RPMI7951 (cell line): Measurements from ENCODE around the gene CRYBG3. TPM values are rescaled to one million over a fixed set of nuclear protein-coding genes. Genes with fewer than 3 reads are reported as not detected.
"Not testable (repeated sequence)": the region's sequence is repeated elsewhere in the genome, so short reads cannot be mapped to it uniquely, and the experiment has no call there.

Experiments used
- DNase-seq: peaks from one replicate; pipeline ENCODE4 v3.0.0-alpha.2; 2012; ENCODE audit warnings: low read depth
- total RNA-seq: library from RNA; depleted of rRNA; stranded (reverse); fragments of >200 nt; shearing (Covaris generic); gene quantifications from 2 replicates; pipeline ENCODE4 v1.2.3, GENCODE V29; 2014

CRYBG3 gene
- total RNA-seq, 1 experiment from 2014 or later = 16.7 TPM

GRCh38 chr3:97896547-97896946 is 74.7 kb downstream of the CRYBG3 start:
- DNase-seq = peak; percentile 6

DNA sequence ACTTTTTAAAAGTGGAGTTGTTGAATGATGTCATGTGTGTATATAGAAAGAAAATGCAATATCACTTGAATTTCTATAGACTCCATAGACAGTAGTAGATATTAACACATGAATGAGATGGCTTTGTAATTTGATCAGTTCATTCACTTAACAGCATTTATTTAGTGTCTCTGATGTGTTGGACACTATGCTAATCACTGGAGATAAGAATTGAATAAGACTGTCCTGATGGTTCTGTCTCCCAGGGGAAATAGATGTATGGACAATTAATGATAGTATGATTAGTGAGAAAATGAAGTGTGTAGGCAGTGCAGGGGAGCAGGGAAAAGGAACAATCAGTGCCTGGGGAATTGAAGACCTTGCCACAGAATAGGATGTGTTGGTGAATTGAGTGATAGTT is 77.5 kb downstream of the CRYBG3 start:
- DNase-seq = no peak

GRCh38 chr3:97901313-97902248 is 79.8 kb downstream of the CRYBG3 start:
- no peak for DNase-seq

GRCh38 chr3:97909830-97910229 is 88.0 kb downstream of the CRYBG3 start:
- not testable (repeated sequence) for DNase-seq

- DNase-seq = not testable (repeated sequence)
Observed at GRCh38 chr3:97910236-97910831, 88.5 kb downstream of the CRYBG3 start.

DNA sequence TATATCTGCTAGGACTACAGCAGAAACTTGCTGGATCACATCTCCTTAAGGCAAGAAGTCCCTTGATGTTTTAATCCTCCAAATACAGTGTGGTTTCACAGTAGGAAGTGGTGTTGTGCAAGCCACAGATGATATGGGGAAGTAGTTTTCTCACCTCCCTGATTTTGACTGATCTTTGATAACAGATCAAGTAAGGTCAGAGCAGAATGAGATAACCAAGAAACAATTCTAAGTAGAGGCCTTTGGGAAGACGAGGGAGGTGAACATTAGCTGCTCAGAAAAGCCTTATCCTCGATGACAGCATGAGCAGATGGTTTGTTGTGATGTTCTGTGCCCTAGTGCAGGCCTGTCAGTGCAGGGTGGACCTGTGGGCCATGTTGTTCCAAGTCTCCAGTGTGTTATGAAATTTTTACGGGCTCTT is 89.1 kb downstream of the CRYBG3 start:
- no peak for DNase-seq

- no peak for DNase-seq
Observed at GRCh38 chr3:97911459-97911858, 89.6 kb downstream of the CRYBG3 start.

DNA sequence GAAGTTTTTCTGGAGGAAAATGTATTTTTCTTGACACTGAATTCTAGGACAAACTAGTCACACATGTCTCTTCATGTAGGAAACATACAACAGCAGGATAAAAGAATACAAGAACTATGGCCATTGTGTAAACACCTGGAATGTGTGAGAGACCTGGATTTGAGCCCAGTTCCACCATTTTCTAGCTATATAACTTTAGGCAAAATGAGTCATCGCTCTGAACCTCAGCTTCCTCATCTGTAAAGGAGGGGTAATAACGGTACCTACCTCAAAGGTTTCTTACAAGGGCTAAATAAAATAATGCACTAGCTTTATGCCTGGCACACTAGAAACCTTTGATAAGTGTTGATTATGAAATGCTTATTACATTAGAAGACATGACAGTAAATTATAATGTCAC is 92.6 kb downstream of the CRYBG3 start:
- peak; percentile 88 for DNase-seq

GRCh38 chr3:97916576-97916975 is 94.8 kb downstream of the CRYBG3 start:
- DNase-seq = no peak

DNA sequence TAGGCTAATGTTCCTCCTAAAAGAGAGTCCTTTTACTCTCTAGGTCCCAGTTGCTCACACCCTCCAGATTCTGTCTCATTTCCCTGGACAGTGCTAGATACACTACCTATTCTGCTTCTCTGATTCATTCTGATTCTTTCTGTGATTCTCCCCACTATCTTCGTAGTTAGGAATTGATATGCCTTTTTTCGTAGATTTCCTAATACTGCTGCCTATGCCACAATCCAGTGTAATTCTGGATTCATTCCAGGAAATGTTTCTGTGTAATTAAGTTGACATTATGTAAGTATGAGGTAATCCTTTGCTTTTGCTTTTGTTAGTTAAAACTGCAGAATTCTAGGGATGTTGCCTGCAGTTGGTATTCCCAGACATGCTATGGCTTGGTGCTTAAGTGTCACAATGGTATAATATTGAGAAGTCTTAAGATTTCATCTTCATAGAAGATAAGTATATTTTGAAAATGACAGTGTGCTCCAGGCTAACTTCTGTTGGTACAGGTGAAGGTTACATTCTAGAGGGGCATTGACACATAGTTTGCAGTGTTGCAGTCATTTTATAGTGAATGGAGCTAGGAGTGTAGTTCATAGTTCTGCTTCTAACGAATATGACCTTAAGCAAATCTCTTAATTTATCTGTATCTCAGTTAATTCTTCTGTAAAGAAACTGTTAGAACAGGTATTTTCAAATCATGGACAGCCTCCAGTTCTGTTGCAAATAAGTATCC is 96.2 kb downstream of the CRYBG3 start:
- DNase-seq = no peak

GRCh38 chr3:97927704-97928103 is 105.9 kb downstream of the CRYBG3 start:
- no peak for DNase-seq

GRCh38 chr3:97928986-97929385 is 107.2 kb downstream of the CRYBG3 start:
- no peak for DNase-seq

DNA sequence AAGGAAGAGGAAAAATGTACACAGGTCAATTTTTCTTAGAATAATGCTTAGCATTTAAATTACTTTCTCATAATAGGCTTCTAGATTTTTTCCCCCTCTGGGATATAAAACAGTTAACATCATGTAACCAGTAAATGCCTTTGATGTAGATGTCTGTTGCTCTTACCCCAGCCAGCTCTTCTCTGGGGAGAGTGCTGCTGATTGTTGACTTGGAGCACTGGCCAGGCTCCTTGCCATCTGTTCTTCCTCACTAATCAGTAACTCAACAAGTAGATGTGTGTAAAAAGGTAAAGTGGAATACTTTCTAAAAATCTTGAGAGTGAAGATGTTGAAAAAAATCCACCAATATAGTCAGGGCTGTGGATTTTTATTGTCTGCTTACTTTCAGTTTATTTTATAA is 108.2 kb downstream of the CRYBG3 start:
- DNase-seq = no peak

DNA sequence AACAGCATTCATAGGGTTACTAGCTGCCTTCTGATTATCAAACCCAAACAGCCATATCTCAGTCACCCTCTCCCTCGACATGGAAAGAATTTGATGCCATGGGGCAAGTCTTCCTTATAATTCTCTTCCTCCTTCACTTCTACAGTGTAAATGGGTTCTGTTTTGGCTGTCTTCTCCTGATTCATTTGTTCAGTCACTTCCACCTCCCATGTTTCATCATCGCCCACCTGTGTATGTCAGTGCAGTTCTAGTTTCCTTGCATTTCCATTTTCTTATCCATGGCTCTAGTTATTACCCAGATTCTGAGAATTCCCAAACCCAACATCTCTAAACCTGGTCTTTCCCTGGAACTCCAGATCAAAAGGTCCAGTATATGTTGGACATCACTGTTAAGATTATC is 109.4 kb downstream of the CRYBG3 start:
- no peak for DNase-seq

GRCh38 chr3:97932387-97932801 is 110.6 kb downstream of the CRYBG3 start:
- no peak for DNase-seq

DNA sequence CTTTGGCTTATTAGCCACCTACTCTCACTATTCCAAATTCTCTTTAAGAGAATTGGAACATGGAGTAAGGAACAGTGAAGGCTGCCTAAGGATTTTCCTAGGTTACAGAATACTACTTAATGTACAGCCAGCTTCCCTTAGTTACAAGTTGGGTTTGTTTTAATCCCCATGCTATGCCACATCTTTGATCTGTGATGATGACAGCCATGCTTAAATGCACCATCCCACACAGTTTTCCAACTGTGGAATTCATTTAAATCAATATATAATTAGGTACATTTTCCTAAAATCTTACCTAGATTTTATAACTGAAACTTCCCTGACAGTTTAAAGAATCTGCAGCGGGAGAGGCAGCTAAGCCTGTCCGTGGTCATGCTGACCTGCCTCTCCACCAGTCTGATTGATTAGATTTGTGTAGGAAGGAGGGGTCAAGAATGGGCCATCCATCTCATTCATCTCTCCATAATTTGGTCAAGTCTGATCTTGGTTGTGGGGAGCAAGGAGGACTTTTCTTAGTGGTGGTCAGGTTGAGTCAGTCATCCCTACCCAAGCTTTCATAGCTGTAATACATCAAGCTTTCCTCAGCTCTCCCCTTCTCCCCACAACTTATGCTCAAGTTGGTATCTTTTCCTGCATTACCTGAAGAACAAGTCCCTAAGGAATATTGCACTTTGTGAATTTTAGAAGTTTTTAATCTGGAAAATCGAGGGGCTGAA is 113.3 kb downstream of the CRYBG3 start:
- DNase-seq = no peak

- no peak for DNase-seq
Observed at GRCh38 chr3:97935842-97936241, 114.0 kb downstream of the CRYBG3 start.

DNA sequence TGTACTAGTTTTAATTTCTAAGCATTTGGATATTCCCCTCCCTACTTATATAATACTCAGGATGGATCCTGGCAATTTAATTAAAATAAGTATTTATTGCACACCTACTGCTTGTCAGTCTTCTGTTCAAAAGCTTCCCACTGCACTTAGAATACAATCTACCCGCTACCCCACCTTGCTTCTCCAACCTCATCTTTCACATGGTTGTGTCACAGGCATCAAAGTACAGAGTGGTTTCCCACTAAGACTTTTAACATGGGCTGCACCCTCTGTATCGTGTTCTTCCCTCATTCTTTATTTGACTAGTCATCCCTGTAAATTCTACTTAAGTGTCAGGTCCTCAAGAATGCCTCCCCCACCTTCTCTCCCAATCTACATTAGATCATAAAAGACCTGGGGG is 115.4 kb downstream of the CRYBG3 start:
- no peak for DNase-seq

- no peak for DNase-seq
Observed at GRCh38 chr3:97938444-97938843, 116.6 kb downstream of the CRYBG3 start.

GRCh38 chr3:97939401-97939800 is 117.6 kb downstream of the CRYBG3 start:
- no peak for DNase-seq

- peak; percentile 21 for DNase-seq
Observed at GRCh38 chr3:97940034-97940433, 118.2 kb downstream of the CRYBG3 start.
